HG03457 (cell line): ENCODE data around the gene CAV3.

ENCODE experiments used
- ATAC-seq: cut with Tn5 transposase; IDR thresholded peaks from one replicate; pipeline ENCODE4 v1.9.1; 2021; ENCODE audit warnings: moderate number of reproducible peaks; ENCODE audit not compliant: unreplicated experiment

The CAV3 gene

GRCh38 chr3:8759038-8759707, 25.6 kb downstream of the CAV3 start:
- no peak for ATAC-seq

- no peak for ATAC-seq
Measured at GRCh38 chr3:8760091-8760490, 26.5 kb downstream of the CAV3 start.

DNA sequence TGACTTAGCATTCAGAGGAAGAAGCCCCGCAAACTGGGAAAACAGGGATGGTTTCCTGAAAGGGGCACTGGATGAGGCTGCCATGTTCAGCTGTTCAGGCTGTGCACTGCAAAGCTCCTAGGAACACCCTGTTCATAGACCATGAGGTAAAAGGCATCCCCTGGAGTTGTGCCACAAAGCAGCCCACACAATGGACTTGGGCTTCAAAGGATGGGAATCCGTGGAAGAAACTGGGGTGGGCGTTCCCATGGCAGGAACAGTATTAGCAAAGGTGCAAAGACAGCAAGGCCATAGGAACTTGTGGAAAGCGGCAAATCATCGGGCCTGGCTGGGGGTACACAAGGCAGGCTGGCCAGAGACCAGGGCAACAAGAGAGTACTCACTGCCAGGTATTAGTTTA, 26.9 kb downstream of the CAV3 start:
- no peak for ATAC-seq

- no peak for ATAC-seq
Measured at GRCh38 chr3:8761866-8762265, 28.3 kb downstream of the CAV3 start.

GRCh38 chr3:8762607-8763377, 29.2 kb downstream of the CAV3 start:
- ATAC-seq, result no peak

GRCh38 chr3:8764528-8764927, 30.9 kb downstream of the CAV3 start:
- no peak for ATAC-seq

DNA sequence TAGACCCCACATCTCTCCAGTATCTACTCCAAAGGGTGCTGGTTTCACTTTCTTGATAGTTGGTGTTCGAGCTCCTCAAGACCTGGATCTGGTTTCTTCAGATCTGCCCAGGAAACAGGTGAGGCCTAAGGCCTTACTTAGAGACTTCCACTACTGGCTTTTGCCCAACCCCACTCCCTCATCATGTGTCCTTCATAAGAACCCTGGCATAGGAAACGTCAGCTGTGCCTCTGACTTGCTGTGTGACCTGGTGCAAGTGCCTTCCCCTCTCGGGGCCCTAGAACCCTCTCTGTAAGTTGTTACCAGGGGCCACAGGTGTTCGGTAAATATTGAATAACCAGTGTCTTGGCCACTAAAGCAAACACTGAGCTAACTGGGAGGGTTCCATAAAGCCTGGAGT, 31.9 kb downstream of the CAV3 start:
- no peak for ATAC-seq

DNA sequence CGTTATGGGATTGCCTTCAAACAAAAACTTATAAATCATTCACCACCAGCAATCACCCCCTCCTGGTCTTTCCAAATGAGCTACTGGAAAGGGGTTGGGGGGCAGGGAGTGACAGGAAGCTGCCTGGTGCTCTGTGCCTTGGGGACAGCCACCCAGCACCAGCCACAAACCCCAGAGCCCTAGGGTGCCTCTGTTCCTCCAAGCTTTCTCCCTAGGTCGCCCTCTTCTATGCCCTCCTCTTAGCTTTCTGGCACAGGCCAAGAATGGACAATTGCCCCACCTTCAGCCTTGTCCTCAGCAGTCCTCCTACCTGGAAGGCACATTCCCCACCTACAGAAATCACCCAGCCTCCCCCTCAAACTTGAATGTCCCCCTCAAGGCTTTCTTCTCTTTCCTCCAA, 32.5 kb downstream of the CAV3 start:
- ATAC-seq, result no peak

- no peak for ATAC-seq
Measured at GRCh38 chr3:8767256-8767666, 33.7 kb downstream of the CAV3 start.

DNA sequence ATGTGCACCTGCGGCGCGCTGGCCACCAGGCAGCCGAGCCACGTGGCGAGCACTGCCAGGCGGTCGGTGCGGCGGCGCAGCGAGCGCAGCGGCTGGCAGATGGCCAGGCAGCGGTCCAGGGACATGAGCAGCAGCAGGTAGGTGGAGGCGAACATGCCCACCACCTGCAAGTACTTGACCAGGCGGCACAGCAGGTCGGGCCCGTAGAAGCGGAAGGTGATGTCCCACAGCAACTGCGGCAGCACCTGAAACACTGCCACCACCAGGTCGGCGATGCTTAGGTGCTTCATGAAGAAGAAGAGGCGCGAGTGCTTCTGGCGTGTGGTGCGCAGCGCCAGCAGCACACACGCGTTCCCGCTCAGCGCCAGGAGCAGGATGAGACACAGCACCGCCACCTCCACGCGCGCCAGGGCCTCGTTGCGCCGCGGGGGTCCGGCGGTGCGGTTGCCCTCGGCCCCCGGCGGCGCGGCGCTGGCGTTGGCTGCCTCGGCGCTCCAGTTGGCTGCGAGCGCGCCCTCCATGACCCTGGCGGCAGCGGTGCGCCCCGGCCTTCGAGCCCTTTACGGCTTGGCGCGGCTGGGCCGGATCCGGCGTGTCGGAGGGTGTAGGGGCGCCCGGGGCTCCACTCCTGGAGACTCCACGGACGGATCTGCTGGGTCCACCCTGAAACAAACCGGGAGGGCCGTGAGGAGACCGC, 34.2 kb downstream of the CAV3 start:
- ATAC-seq, result peak; percentile 42

- ATAC-seq, result peak; percentile 28
Measured at GRCh38 chr3:8768364-8769087, 34.9 kb downstream of the CAV3 start.

DNA sequence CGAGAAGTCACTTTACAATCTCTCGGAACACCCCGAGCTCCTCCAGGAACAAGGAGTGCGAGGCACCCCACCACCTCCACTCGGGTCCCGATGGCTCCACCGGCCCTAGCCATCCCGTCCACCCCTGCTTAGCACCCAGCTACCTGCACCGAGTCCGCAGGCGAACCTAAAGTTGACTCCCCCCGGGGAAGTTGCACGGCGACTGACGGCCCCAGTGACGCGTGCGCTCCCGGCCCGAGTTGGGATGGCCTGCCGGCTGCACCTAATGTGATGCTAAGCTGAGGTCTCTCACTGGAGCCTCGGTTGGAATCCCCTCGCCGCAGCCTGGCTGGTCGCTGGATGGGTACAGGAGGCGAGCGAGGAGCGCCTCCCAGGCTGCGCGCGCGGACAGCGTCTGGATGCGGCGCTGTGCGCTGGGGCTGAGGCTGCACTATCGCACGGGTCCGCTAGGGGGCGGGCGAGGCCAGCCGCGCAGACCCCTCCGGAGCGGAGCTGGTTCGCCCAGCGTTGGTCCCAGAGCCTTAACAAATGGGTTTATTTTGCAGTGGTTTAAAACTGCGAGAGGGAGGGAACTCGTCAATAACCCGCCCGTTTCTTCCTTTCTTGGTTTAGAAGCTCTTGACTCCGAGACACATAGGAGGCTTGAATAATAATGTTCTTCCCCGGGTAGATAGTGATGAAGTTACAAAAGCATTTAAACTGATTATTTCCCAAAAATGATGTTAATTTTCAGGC, 35.7 kb downstream of the CAV3 start, which contains the start of gene OXTR:
Gene OXTR (minus strand): TSS at position 526 of the 735 bp plus-strand sequence. CDS start 1,426 bp downstream, outside the sequence.
- peak; percentile 69 for ATAC-seq

GRCh38 chr3:8773941-8774542, 40.4 kb downstream of the CAV3 start:
- no peak for ATAC-seq

DNA sequence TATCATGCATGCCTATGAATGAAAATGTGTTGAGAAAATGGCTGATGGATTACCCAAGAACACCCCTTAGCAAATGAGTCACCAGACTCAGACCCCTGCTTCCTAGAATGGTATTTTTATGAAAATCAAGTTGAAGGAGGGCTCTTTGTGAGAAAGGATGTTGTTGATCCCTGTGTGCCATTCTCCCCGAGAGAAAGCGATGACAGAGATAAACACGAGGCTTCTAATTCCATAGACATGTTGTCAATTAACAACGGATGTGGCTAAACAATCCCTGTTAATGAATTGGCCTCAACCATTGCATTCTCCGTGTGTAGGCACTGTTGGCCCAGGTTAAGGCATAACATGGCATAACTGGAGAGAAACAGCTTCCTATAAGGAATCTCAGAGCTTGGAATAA, 41.6 kb downstream of the CAV3 start:
- ATAC-seq, result no peak

GRCh38 chr3:8775602-8776001, 42.0 kb downstream of the CAV3 start:
- no peak for ATAC-seq

DNA sequence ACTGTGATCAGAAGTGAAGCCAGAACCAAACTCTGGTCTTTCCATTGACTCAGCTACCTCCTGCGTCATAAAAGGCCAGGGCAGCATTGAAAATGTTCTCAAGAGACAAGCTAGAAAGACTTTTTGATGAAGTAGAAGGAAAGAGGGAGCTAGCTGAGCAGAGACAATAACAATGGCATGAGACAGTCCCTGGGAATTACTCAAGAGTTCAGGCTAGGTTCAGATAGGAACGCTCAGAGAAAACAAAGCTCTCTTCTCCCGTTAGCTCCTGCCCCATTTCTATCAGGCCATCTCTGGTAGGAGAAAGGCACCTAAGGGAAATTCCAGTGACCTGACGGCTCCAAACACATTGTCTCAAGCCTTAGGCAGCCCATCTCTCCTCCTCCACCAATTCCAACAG, 42.8 kb downstream of the CAV3 start:
- no peak for ATAC-seq

DNA sequence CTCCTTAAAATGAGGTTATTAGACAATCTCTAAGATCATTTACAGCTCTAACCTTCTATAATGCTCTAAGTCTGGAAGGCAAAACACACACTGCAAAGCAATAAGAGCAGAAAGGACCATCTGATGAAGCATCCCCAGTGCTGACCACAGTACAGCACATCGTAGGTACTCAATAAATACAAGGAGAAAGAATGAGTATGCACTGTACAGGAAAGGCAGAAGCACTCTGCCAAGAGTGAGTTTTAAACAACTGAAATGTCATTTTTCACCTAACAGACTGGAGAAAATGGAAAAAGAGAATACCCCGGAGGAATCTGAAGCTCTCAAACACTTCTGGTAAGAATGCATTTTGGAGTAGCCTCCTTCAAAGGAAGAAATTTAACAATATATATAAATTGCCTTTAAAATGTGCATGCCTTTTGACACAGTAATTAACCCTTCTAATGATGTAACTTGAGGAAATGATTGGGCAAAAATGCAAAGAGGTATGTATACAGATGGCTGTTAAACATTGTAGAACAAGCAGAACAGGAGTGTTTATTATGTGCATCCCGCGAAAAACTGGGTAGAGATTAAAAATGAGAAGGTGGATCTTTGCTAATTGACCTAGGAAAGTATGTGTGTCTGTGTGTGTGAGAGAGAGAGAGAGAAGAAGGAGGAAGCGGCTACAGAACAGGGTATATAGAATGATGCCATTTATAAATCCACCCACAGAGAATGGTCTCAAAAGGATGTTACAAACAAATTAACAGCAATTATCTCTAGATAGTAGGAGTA, 43.8 kb downstream of the CAV3 start:
- ATAC-seq, result no peak

DNA sequence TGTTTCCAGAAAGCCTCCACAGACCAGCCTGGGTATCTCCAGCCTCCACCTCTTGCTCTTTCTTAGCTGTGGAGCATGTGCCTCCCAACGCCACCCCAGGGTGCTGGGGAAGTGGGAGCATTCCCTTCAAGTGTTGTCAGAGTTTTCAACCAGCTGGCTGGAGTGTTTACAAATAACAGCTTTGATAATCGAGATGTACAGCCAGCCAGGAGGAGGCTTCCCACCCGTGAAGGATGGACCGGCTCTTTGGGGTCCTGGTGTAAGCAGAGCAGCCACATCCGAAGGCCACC, 44.3 kb downstream of the CAV3 start:
- ATAC-seq, result no peak

DNA sequence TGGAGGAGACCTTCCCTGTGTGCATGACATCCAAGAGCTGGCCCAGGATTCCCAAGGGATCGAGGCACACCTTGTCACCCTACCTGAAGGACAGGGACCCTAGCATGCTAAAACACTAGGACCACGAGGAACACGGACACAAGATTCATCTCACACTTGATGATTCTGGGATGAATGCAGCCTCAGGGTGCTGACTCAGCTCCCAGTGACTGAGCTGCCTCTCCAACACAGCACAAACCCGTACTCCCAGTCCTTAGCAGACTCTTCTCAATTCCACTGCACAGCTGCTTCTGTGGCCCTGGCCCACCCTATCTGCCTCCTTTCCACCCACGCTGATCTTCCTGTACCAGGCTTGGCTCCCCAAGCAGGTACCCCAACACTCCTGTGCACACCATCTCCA, 44.9 kb downstream of the CAV3 start:
- ATAC-seq, result no peak

GRCh38 chr3:8780279-8780678, 46.7 kb downstream of the CAV3 start:
- no peak for ATAC-seq
